ENCODE results near the gene ACADL. TPM values are rescaled to one million over a fixed set of nuclear protein-coding genes. Genes with fewer than 3 reads are reported as not detected.

ACADL gene
- total RNA-seq = 4.9 TPM
- 0.22 TPM for polyA plus RNA-seq

GRCh38 chr2:210224941-210225672 is at the start of gene ACADL:
Gene ACADL, minus strand, starts transcription at chr2:210225447. Its CDS starts 184 bp downstream, at chr2:210225263.
- Histone ChIP-seq H3K36me3 (ENCODE audit: insufficient read depth) (no peaks in the 10 kb centered on the region), H3K27ac (ENCODE audit: low read depth) (no peak within 1 kb of the TSS), H3K4me1 (ENCODE audit: insufficient read depth) (no peaks in the 10 kb centered on the region), H3K4me3 (ENCODE audit: low read depth, low read length) (peak within 1 kb of the TSS; percentile 36)
- under 1% methylated on average over 69 of the region's 69 CpGs for WGBS
- DNase-seq (ENCODE audit: extremely low spot score) = no peak

DNA sequence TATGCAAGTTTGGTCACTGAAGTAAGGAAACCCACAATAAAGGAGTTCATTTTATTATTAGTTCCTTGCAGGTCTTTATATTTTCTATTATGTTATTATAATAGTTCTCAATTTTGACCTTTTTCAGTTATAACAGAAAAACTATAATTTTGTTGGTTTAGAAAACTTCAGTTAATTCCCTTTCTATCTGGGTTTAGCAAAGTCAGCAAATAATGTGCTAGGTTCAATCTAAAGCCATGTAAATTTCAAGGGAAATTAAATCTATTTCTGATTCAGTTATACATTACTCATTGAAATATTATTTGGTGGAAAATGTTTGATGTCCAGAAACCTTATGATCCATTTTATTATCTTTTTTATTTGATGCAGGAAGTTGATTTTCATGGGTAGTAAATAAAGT is 46.1 kb upstream of the ACADL start:
- no peaks in the 10 kb centered on the region for H3K4me1 ChIP-seq (ENCODE audit: insufficient read depth)
- no peaks in the 10 kb centered on the region for H3K36me3 ChIP-seq (ENCODE audit: insufficient read depth)
- no peak overlapping the region for H3K4me3 ChIP-seq (ENCODE audit: low read depth, low read length)
- H3K27ac ChIP-seq (ENCODE audit: low read depth) = no peak overlapping the region
- DNase-seq (ENCODE audit: extremely low spot score) = no peak

DNA sequence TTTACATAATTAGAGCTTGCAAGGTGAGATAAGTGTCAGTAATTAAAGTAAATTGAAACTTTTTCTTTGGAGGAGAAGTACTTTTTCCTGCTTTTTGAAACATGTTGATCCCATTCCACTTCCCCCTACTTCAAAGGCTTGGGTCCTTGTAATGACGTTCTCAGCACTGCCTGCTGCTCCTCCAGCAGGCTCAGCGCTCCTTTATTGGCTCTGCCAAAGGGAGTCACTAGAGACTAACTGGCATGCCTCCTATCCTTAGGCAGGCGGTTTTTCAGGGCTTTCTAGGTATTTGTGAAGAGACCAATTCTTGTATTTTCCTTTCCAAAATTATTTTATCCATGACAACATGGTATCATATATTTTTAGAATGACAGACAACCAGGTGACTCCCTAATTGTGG is 43.9 kb upstream of the ACADL start:
- Histone ChIP-seq H3K27ac (ENCODE audit: low read depth) (no peak overlapping the region), H3K4me1 (ENCODE audit: insufficient read depth) (no peaks in the 10 kb centered on the region), H3K4me3 (ENCODE audit: low read depth, low read length) (no peak overlapping the region), H3K36me3 (ENCODE audit: insufficient read depth) (no peaks in the 10 kb centered on the region)
- WGBS = 26% methylated on average over 3 of the region's 3 CpGs
- no peak for DNase-seq (ENCODE audit: extremely low spot score)

- no peak overlapping the region for H3K4me3 ChIP-seq (ENCODE audit: low read depth, low read length)
- no peak for DNase-seq (ENCODE audit: extremely low spot score)
- 76% methylated on average over 1 of the region's 1 CpG for WGBS
- no peaks in the 10 kb centered on the region for H3K36me3 ChIP-seq (ENCODE audit: insufficient read depth)
- H3K4me1 ChIP-seq (ENCODE audit: insufficient read depth) = no peaks in the 10 kb centered on the region
- no peak overlapping the region for H3K27ac ChIP-seq (ENCODE audit: low read depth)
Observed at GRCh38 chr2:210268281-210268680, 43.0 kb upstream of the ACADL start.

GRCh38 chr2:210267698-210268097 is 42.5 kb upstream of the ACADL start:
- H3K27ac ChIP-seq (ENCODE audit: low read depth) = no peak overlapping the region
- DNase-seq (ENCODE audit: extremely low spot score) = no peak
- H3K4me1 ChIP-seq (ENCODE audit: insufficient read depth) = no peaks in the 10 kb centered on the region
- H3K36me3 ChIP-seq (ENCODE audit: insufficient read depth) = no peaks in the 10 kb centered on the region
- 85% methylated on average over 1 of the region's 1 CpG for WGBS
- no peak overlapping the region for H3K4me3 ChIP-seq (ENCODE audit: low read depth, low read length)

DNA sequence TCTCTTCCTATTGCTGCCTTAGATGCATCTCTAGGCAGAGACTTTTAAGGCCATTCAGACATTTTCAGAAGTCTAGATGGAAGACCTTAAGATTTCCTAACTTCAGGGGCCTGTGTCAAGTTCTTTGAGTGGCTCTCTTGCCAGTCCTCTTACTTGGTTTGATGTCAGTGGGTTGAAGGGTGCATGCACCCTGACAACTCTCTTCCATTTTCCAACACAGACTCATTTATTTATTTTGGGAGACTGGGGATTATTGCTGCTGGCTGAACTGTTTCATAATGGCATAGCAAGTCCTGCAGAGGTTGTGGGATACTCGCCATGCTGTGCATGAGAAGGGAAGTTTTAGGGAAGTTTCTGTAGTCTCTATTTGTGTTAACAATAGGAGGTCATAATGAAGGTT is 39.0 kb upstream of the ACADL start:
- no peak for DNase-seq (ENCODE audit: extremely low spot score)
- Histone ChIP-seq H3K36me3 (ENCODE audit: insufficient read depth) (no peaks in the 10 kb centered on the region), H3K27ac (ENCODE audit: low read depth) (no peak overlapping the region), H3K4me1 (ENCODE audit: insufficient read depth) (no peaks in the 10 kb centered on the region), H3K4me3 (ENCODE audit: low read depth, low read length) (no peak overlapping the region)
- WGBS = 68% methylated on average over 1 of the region's 1 CpG

GRCh38 chr2:210263841-210264240 is 38.6 kb upstream of the ACADL start:
- no peak for DNase-seq (ENCODE audit: extremely low spot score)
- WGBS = 75% methylated on average over 2 of the region's 2 CpGs

GRCh38 chr2:210262036-210262435 is 36.8 kb upstream of the ACADL start:
- no peak for DNase-seq (ENCODE audit: extremely low spot score)
- Histone ChIP-seq H3K4me3 (ENCODE audit: low read depth, low read length) (no peak overlapping the region), H3K36me3 (ENCODE audit: insufficient read depth) (no peaks in the 10 kb centered on the region), H3K4me1 (ENCODE audit: insufficient read depth) (no peaks in the 10 kb centered on the region), H3K27ac (ENCODE audit: low read depth) (no peak overlapping the region)
- WGBS = 73% methylated on average over 2 of the region's 2 CpGs

More at GRCh38 chr2:210263841-210264240, 38.6 kb upstream of the ACADL start:
- H3K4me1 ChIP-seq (ENCODE audit: insufficient read depth) = no peaks in the 10 kb centered on the region
- H3K4me3 ChIP-seq (ENCODE audit: low read depth, low read length) = no peak overlapping the region
- H3K27ac ChIP-seq (ENCODE audit: low read depth) = no peak overlapping the region
- no peaks in the 10 kb centered on the region for H3K36me3 ChIP-seq (ENCODE audit: insufficient read depth)

DNA sequence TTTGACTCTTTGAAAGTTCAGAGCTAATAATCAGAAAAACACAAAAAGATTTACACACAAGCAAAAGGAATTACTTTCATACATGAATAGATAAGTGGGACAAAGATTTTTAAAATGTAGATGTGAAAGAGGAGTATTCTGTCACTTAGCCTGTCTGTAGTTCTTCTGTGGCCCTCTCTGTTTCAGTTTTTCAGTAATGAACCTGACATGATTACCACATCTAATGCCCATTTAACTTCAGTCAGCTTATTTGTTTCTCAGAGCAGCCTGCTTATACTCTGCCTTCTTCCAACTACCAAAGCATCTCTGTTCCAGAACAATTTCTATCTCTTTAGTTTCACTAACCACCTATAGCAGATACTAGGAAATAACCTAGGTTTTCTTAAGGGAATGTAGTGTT is 34.4 kb upstream of the ACADL start:
- Histone ChIP-seq H3K4me3 (ENCODE audit: low read depth, low read length) (no peak overlapping the region), H3K36me3 (ENCODE audit: insufficient read depth) (no peaks in the 10 kb centered on the region), H3K27ac (ENCODE audit: low read depth) (no peak overlapping the region), H3K4me1 (ENCODE audit: insufficient read depth) (no peaks in the 10 kb centered on the region)
- DNase-seq (ENCODE audit: extremely low spot score) = no peak

GRCh38 chr2:210252699-210253606 is 27.7 kb upstream of the ACADL start:
- no peak overlapping the region for H3K27ac ChIP-seq (ENCODE audit: low read depth)
- H3K4me3 ChIP-seq (ENCODE audit: low read depth, low read length) = no peak overlapping the region
- 54% methylated on average over 7 of the region's 7 CpGs for WGBS
- DNase-seq (ENCODE audit: extremely low spot score) = no peak
- no peaks in the 10 kb centered on the region for H3K36me3 ChIP-seq (ENCODE audit: insufficient read depth)
- no peaks in the 10 kb centered on the region for H3K4me1 ChIP-seq (ENCODE audit: insufficient read depth)

DNA sequence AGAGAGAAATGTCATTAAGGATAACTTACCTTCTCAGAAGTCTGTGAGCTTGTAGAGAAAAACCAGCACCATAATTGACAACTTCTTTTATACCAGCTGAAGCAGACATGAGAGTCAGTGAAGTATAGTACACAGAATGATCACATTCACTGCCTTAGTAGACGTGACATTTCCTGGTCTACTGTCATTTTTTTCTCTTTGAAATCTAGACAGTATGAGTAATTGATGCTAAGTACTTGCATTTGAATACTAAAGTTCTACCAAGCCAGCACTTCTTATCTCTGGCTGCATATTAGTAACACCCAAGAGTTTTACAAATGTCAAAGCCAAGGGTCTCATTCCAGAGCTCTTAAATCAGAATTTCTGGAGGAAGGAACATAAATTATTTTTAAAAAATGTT is 25.4 kb upstream of the ACADL start:
- DNase-seq (ENCODE audit: extremely low spot score) = no peak
- WGBS = 17% methylated on average over 1 of the region's 1 CpG
- Histone ChIP-seq H3K4me3 (ENCODE audit: low read depth, low read length) (no peak overlapping the region), H3K27ac (ENCODE audit: low read depth) (no peak overlapping the region), H3K4me1 (ENCODE audit: insufficient read depth) (no peaks in the 10 kb centered on the region), H3K36me3 (ENCODE audit: insufficient read depth) (no peaks in the 10 kb centered on the region)

DNA sequence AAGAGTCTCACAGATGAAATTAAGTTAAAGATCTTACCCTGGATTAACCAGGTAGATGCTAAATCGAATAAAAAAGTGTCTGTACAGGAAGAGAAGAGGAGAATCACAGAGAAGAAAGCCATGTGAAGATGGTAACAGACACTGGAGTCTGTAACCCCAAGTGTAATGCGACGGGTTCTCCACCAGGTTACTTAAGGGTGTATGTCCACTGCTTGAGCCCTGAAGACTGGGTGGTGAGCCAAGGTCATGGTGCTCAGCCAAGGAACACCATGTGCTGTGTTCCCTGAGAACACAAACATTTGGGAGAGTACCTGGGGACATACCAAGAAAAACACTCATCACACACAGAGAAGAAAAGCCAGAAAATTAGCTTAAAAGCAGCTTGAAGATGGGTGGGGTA is 8.2 kb upstream of the ACADL start:
- Histone ChIP-seq H3K4me3 (ENCODE audit: low read depth, low read length) (no peak overlapping the region), H3K27ac (ENCODE audit: low read depth) (no peak overlapping the region), H3K4me1 (ENCODE audit: insufficient read depth) (no peaks in the 10 kb centered on the region), H3K36me3 (ENCODE audit: insufficient read depth) (no peaks in the 10 kb centered on the region)
- WGBS = 84% methylated on average over 3 of the region's 3 CpGs
- DNase-seq (ENCODE audit: extremely low spot score) = no peak

- Histone ChIP-seq H3K4me3 (ENCODE audit: low read depth, low read length) (no peak overlapping the region), H3K36me3 (ENCODE audit: insufficient read depth) (no peaks in the 10 kb centered on the region), H3K4me1 (ENCODE audit: insufficient read depth) (no peaks in the 10 kb centered on the region), H3K27ac (ENCODE audit: low read depth) (no peak overlapping the region)
- DNase-seq (ENCODE audit: extremely low spot score) = no peak
Observed at GRCh38 chr2:210230984-210231383, 5.7 kb upstream of the ACADL start.

GRCh38 chr2:210230518-210230917 is 5.3 kb upstream of the ACADL start:
- Histone ChIP-seq H3K4me1 (ENCODE audit: insufficient read depth) (no peaks in the 10 kb centered on the region), H3K27ac (ENCODE audit: low read depth) (no peak overlapping the region), H3K36me3 (ENCODE audit: insufficient read depth) (no peaks in the 10 kb centered on the region), H3K4me3 (ENCODE audit: low read depth, low read length) (no peak overlapping the region)
- no peak for DNase-seq (ENCODE audit: extremely low spot score)
- 82% methylated on average over 2 of the region's 2 CpGs for WGBS
